Endothelial cell of umbilical vein (primary cell): ENCODE data around the gene MALSU1. TPM values are rescaled to one million over a fixed set of nuclear protein-coding genes. Genes with fewer than 3 reads are reported as not detected.

Source experiments
- BruUV-seq: library from RNA; stranded (reverse); fragments of 400-500 nt; replicated peaks from 2 replicates; lab custom pipeline; 2021; lab: Mats Ljungman, UMichigan
- CTCF ChIA-PET: fragments of 300-600, 350-600 bp; sonication (Branson Sonifier 250); formaldehyde crosslinking; loops from one replicate; lab custom pipeline; 2021; ENCODE audit warnings: antibody characterized with exemption, inconsistent platforms; lab: Charles Lee
- POLR2A ChIA-PET: fragments of 300-600, 350-600 bp; sonication (Branson Sonifier 250); formaldehyde crosslinking; loops from one replicate; lab custom pipeline; 2021; ENCODE audit warnings: antibody characterized with exemption, inconsistent platforms; lab: Charles Lee
- DNase-seq: peaks from one replicate; pipeline ENCODE4 v3.0.0-alpha.2; 2011; ENCODE audit warnings: low read depth, low spot score
- FAIRE-seq: peaks from 2 replicates; lab custom pipeline; 2011; peaks lifted over from hg19 to GRCh38; lab: Jason Lieb, UNC
- H2AFZ ChIP-seq: 2 replicates; pipeline ENCODE4 v1.6.0; 2012; ENCODE audit warnings: low read depth, low read length, control low read depth, inconsistent platforms
- H3K27ac ChIP-seq: 2 replicates; pipeline ENCODE4 v1.5.1; 2011; ENCODE audit warnings: low read depth, mild to moderate bottlenecking, control low read depth, low read length, moderate library complexity; ENCODE audit not compliant: insufficient read depth
- H3K27me3 ChIP-seq, 2 experiments: 2 replicates each; pipeline versions ENCODE4 v1.6.0 to v1.6.1; 2011; ENCODE audit warnings: low read length in 2 of 2, mixed read lengths in 1 of 2; ENCODE audit not compliant: control insufficient read depth in 2 of 2, insufficient read depth in 2 of 2
- H3K36me3 ChIP-seq, 2 experiments: 2 replicates in 1 of 2; 3 replicates in 1 of 2; pipeline ENCODE4 v1.5.1; 2011; ENCODE audit warnings: low read length in 2 of 2, mild to moderate bottlenecking in 1 of 2, moderate library complexity in 1 of 2; ENCODE audit not compliant: control insufficient read depth in 2 of 2, insufficient read depth in 2 of 2; ENCODE audit errors: extremely low read depth in 1 of 2
- H3K4me1 ChIP-seq: 3 replicates; pipeline ENCODE4 v1.5.1; 2011; ENCODE audit warnings: mild to moderate bottlenecking, low read length; ENCODE audit not compliant: control insufficient read depth, insufficient read depth; ENCODE audit errors: extremely low read depth
- H3K4me2 ChIP-seq: 2 replicates; pipeline ENCODE4 v1.6.1; 2011; ENCODE audit warnings: low read length, control low read depth, mixed read lengths; ENCODE audit not compliant: insufficient read depth
- H3K4me3 ChIP-seq, 3 experiments: fragments of 200-600 bp in 1 of 3; sonication (generic), shearing (Covaris generic) in 1 of 3; replicated peaks in 1 of 3; 2 replicates each; pipeline ENCODE4 v1.5.1; 2011 to 2016; ENCODE audit warnings: control low read depth in 3 of 3, low read length in 3 of 3, mild to moderate bottlenecking in 2 of 3, inconsistent platforms in 1 of 3, low read depth in 1 of 3, moderate library complexity in 1 of 3; ENCODE audit not compliant: insufficient read depth in 1 of 3
- H3K79me2 ChIP-seq: 2 replicates; pipeline ENCODE4 v1.6.0; 2012; ENCODE audit warnings: low read length, inconsistent platforms; ENCODE audit not compliant: control insufficient read depth, insufficient read depth
- H3K9ac ChIP-seq: replicated peaks from 2 replicates; pipeline ENCODE3; 2011; ENCODE audit warnings: low read length, control low read depth; ENCODE audit not compliant: insufficient read depth; ENCODE audit errors: extremely low read depth
- H3K9me1 ChIP-seq: replicated peaks from 3 replicates; pipeline ENCODE4 v1.6.0; 2011; ENCODE audit warnings: mild to moderate bottlenecking, low read length; ENCODE audit not compliant: control insufficient read depth, insufficient read depth; ENCODE audit errors: extremely low read depth
- H3K9me3 ChIP-seq: replicated peaks from 2 replicates; pipeline ENCODE4 v1.5.1; 2012; ENCODE audit warnings: low read length, inconsistent platforms; ENCODE audit not compliant: control insufficient read depth, insufficient read depth
- H4K20me1 ChIP-seq: replicated peaks from 2 replicates; pipeline ENCODE3; 2011; ENCODE audit warnings: mild to moderate bottlenecking, low read length; ENCODE audit not compliant: control insufficient read depth, insufficient read depth; ENCODE audit errors: extremely low read depth
- CTCF ChIP-seq, 2 donors: IDR thresholded peaks; 1 replicate in 1 of 2; 2 replicates in 1 of 2; pipeline ENCODE4 v1.5.1; 2011; ENCODE audit warnings: low read length in 2 of 2, mild to moderate bottlenecking in 2 of 2, moderate library complexity in 2 of 2, control low read depth in 1 of 2, inconsistent platforms in 1 of 2, low read depth in 1 of 2; ENCODE audit not compliant: insufficient read depth in 1 of 2; ENCODE audit errors: extremely low read depth in 1 of 2
- EZH2 ChIP-seq: IDR thresholded peaks from 2 replicates; pipeline ENCODE4 v1.6.1; 2012; ENCODE audit warnings: borderline replicate concordance, low read depth, mild to moderate bottlenecking, moderate library complexity, low read length, inconsistent platforms; ENCODE audit not compliant: severe bottlenecking
- FOS ChIP-seq: IDR thresholded peaks from 2 replicates; pipeline ENCODE4 v1.6.1; 2011; ENCODE audit warnings: mild to moderate bottlenecking, low read length, moderate library complexity, borderline replicate concordance; ENCODE audit not compliant: insufficient read depth
- GATA2 ChIP-seq: IDR thresholded peaks from 2 replicates; pipeline ENCODE4 v1.7.0; 2011; ENCODE audit warnings: low read depth, mild to moderate bottlenecking, moderate library complexity, mixed read lengths, low read length; ENCODE audit not compliant: insufficient read length, insufficient read depth
- JUN ChIP-seq: IDR thresholded peaks from 2 replicates; pipeline ENCODE4 v1.6.1; 2011; ENCODE audit warnings: borderline replicate concordance, low read depth; ENCODE audit not compliant: insufficient read length, insufficient read depth
- MAX ChIP-seq: IDR thresholded peaks from 2 replicates; pipeline ENCODE4 v1.6.1; 2011; ENCODE audit not compliant: insufficient read depth, insufficient read length
- MYC ChIP-seq: IDR thresholded peaks from one replicate; pipeline ENCODE4 v1.6.1; 2011; ENCODE audit warnings: mild to moderate bottlenecking, low read depth, low read length
- POLR2A ChIP-seq: IDR thresholded peaks from 2 replicates; pipeline ENCODE4 v1.6.1; 2012; ENCODE audit warnings: low read depth, mild to moderate bottlenecking, control low read depth, low read length
- POLR2AphosphoS5 ChIP-seq: IDR thresholded peaks from 2 replicates; pipeline ENCODE4 v1.6.1; 2012; ENCODE audit warnings: low read depth, mild to moderate bottlenecking, control low read depth, low read length, moderate library complexity; ENCODE audit not compliant: insufficient read depth
- dilution Hi-C: fragments of 300-500 bp; cut with MboI; formaldehyde crosslinking; loops from one replicate; pipeline ENCODE4 v1.15.0; 2019; ENCODE audit warnings: low sequenced_read_pairs; ENCODE audit not compliant: extremely low pct_ligation_motif_present
- intact Hi-C: fragments of 100-400 bp; cut with micrococcal nuclease; formaldehyde crosslinking; loops from one replicate; pipeline ENCODE4 v1.10.0; 2022
- polyA plus RNA-seq, 4 experiments: library from polyadenylated mRNA; depleted of rRNA in 3 of 4; stranded (reverse) in 3 of 4; unstranded in 1 of 4; fragments of >200 nt; gene quantifications; 2 replicates each; pipeline versions ENCODE4 v1.2.1 to v1.2.3, GENCODE V29; 2011 to 2012; ENCODE audit warnings: missing spikeins in 1 of 4
- total RNA-seq: library from RNA; stranded (reverse); gene quantifications from 2 replicates; pipeline ENCODE4 v1.2.3, GENCODE V29; 2021

MALSU1 gene
- total and polyA plus RNA-seq, 2 donors (not counting 3 experiments of a cell fraction or from before 2014, with no cell fraction given): 62.6 to 68.0 TPM

GRCh38 chr7:23306936-23307521 is 7.9 kb downstream of the MALSU1 start:
- dilution Hi-C loops: no loop called here
- peaks cover 69% of the 10 kb centered on the region for H3K79me2 ChIP-seq
- CTCF ChIA-PET: no interaction called here

GRCh38 chr7:23308754-23309153 is 9.6 kb downstream of the MALSU1 start:
- POLR2A ChIA-PET: no interaction called here
- BruUV-seq: no TSS peak
- peaks cover 56% of the 10 kb centered on the region for H3K79me2 ChIP-seq
- H2AFZ ChIP-seq: no peak overlapping the region
- H3K27ac ChIP-seq: no peak overlapping the region
- no peak for DNase-seq
- H3K36me3 ChIP-seq: peaks cover 16 to 21% of the 10 kb centered on the region in 2 experiments
- H3K4me1 ChIP-seq: no peaks in the 10 kb centered on the region
- no peaks in the 10 kb centered on the region for H3K9me3 ChIP-seq
- intact Hi-C loops: no loop called here
- CTCF ChIA-PET: no interaction called here
- dilution Hi-C loops: no loop called here
- H4K20me1 ChIP-seq: no peaks in the 10 kb centered on the region
- no peak overlapping the region for H3K4me2 ChIP-seq
- FAIRE-seq: no peak
- TF ChIP-seq GATA2 (no peak), CTCF (IDR thresholded peaks at IDR 0.05; ENCODE audit: extremely low read depth in 1 of 2, insufficient read depth in 1 of 2, low read depth in 1 of 2, low read length in 2 of 2) (no peak), POLR2AphosphoS5 (no peak), MAX (no peak), POLR2A (no peak), FOS (no peak), JUN (no peak), MYC (no peak), EZH2 (no peak)
- H3K4me3 ChIP-seq: no peak overlapping the region
- H3K9ac ChIP-seq: no peak overlapping the region
- no peaks in the 10 kb centered on the region for H3K9me1 ChIP-seq
- H3K27me3 ChIP-seq: no peaks in the 10 kb centered on the region

More at GRCh38 chr7:23306936-23307521, 7.9 kb downstream of the MALSU1 start:
- Histone ChIP-seq H3K27ac (no peak overlapping the region), H3K9me3 (no peaks in the 10 kb centered on the region), H3K36me3 (peaks cover 12 to 14% of the 10 kb centered on the region in 2 experiments), H3K4me3 (no peak overlapping the region), H3K4me1 (no peaks in the 10 kb centered on the region), H3K4me2 (no peak overlapping the region), H3K9me1 (no peaks in the 10 kb centered on the region), H4K20me1 (no peaks in the 10 kb centered on the region), H3K27me3 (no peaks in the 10 kb centered on the region), H2AFZ (no peak overlapping the region), H3K9ac (no peak overlapping the region)
- intact Hi-C loops: no loop called here
- DNase-seq (no peak), FAIRE-seq (no peak)
- BruUV-seq: no TSS peak
- POLR2A ChIA-PET: no interaction called here
- no peak for TF ChIP-seq MYC
- TF ChIP-seq GATA2: no peak
